Bone marrow (tissue), 2 donors: ENCODE measurements around the gene GULP1.

Experiments
- DNase-seq, 2 donors: peaks; one replicate each; lab custom pipeline; 2025; lab: John Stamatoyannopoulos, UW

The GULP1 gene

DNA sequence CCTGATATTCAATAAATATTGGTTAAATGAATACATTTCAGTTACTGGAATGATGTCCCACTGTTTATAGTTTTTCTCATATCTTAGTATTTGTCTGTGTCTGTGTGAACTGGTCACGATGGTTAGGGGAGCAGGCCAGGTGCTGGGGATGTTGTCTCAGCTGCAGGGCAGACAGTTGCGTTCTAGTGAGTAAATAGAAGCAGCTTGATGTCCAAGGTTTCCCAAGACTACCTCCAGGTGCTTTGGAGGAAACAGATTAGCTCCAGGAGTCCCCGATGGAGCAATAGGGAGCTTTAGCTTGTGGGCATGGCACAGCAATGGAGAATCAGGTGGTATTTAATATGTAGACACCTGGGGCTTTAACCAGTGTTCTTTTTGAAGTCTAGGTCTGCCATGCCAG lies 75.5 kb downstream of the GULP1 start:
- no peak for DNase-seq

GRCh38 chr2:188369365-188369764 lies 77.7 kb downstream of the GULP1 start:
- DNase-seq = no peak

GRCh38 chr2:188378371-188378950 lies 86.8 kb downstream of the GULP1 start:
- DNase-seq = no peak

DNA sequence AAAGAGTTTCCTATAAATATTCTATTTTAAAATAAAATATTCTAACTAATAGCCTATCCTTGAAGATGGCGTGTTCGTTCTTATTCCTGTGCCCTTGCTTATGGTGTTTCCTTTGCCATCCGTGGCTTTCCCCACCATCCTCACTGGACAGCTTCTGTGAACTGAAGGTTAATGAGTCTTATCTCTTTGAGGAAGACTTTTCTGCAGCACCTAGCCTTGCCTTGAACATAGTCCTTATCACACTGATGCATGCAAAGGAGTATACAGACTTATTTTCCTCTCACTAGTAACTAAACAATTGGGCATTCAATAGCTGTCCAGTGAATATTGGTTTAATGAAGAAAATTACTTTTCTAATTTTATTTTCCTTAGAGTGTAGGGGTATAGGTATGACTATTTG lies 88.1 kb downstream of the GULP1 start:
- DNase-seq = no peak

- no peak for DNase-seq
These were observed 88.6 kb downstream of the GULP1 start for GRCh38 chr2:188380280-188380679.

DNA sequence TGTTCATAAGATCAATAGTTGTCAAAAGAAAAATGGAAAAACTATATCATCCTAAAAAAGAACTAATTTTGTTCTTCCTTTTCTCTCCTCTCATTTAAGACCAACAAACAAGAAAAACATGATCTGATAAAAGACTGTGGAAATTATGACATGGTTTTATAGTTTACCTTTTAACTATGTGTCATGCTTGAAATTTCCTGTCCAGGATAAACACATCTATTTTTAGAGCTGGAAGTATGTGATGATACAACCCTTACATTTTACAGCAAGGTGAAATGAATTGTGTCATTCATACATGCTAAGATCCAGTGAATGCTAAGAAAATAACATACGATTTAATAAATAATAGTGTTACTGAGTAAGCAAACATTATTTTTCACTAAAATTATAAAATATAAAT lies 89.9 kb downstream of the GULP1 start:
- no peak for DNase-seq

DNA sequence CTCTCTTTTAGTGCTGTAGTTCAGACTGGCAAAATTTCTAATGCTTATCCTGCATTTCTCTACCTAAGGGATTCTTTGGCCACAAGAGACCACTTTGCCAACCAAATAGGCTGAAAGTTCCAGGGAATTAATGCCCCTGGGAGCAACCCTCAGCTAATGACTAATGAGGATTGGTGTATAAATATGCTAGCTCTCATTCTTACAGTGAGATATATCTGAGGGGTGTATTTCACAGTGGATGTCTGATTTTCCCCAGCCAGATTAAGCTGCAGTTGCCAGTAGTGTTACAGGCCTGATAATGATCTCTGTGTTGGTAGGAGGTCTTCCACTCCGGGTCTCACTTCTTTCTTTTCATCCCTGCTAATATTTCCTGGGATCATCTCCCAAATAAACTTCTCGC lies 90.4 kb downstream of the GULP1 start:
- DNase-seq = no peak

DNA sequence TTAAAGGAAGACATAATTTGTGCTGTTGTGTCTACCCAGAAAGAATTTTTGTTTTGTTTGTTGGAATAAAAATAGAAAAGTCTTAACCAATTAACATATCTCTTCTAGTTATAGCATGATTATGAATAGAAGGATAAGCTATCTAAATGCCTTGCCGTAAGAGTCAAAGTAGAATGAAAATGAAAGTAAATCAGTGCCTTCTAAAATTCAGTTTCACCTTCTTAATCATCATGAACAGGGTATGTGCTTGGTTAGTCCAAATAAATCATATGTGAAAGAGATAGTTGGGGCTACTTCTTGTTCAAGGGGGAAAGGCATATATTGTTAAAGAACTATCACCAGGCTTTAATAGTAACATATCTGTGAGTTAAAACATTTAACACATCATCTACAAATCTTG lies 91.5 kb downstream of the GULP1 start:
- DNase-seq = no peak

DNA sequence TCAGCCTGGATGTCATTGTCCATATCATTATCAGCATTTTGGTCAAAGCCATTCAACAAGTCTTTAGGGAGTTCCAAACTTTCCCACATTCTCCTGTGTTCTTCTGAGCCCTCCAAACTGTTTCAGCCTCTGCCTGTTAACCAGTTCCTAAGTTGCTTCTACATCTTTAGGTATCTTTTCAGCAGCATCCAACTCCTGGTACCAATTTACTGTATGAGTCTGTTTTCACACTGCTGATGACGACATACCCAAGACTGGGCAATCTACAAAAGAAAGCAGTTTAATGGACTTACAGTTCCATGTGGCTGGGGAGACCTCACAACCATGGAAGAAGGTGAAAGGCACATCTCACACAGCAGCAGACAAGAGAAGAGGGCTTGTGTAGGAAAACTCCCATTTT lies 94.2 kb downstream of the GULP1 start:
- DNase-seq = no peak

- DNase-seq = no peak
These were observed 97.2 kb downstream of the GULP1 start for GRCh38 chr2:188388831-188389230.

DNA sequence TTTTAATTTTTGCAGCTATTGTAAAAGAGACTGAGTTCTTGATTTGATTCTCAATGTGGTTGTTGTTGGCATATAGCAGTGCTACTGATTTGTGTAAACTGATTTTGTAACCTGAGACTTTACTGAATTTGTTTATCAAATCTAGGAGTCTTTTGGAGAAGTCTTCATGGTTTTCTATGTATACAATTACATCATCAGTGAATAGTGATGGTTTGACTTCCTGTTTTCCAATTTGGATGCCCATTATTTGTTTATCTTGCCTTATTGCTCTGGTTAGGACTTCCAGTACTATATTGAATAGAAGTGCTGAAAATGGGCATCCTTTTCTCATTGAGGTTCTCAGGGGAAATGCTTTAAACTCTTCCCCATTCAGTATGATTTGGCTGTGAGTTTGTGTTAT lies 99.7 kb downstream of the GULP1 start:
- no peak for DNase-seq

DNA sequence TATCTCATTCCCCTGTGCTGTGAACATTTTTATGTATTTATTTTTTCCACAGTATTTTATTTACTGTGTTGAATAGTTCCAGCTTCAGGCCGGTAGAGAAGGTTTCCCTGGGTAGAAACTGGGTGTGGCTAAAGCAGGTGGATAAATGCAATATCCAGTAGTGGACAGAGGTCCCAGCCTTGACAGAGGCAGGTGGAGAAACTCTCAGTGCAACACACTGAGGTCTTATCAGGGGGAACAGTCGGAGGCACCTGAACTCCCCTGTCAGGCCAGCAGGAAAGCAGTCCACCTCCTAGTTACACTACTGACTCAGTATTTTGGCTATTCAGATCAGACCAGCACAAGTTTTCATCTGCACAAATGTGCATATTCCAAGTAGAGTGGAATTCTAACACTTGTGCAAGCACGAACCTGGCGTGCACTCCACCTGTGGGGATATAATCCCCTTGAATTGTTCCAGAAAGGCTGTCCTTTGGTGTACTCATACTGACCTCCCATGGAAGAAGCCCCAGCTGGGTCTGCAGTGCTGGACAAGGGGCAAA lies 103.3 kb downstream of the GULP1 start:
- DNase-seq = no peak

DNA sequence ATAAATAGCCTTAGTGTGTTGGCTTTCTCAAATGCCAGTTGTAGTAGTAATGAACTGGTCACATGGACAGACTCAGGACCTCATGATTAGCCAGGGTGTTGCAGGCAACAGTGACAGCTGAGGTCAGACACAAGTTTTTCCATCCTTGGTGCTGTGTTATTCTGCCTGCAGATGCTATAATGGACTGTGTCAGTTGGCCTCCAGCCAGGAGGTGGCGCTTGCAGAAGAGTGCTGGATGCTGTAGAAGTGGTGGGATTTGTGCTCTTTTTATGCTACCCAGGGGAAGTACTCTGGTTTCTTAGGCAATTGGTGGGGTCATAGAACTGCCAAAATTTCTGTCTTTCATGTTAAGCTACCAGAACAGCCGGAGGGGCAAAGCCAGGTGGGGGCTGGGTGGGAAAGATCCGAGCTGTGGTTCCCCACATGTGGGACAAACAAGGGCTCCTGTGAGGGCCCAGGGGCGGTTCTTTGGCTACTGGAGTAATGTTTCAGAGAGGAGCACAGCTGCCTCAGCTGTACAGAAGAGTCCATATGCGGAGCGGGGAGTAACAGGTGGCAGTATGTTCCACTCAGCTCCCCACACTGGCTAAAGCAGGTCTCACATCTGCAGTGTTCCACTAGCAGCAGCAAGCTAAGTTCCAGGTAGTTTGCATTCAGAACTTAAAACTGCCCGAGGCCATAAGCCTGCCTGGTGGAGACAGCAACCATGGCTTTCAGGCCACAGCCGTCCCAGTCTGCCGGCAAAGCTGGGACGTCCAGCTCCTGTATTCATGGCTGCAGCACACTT lies 104.4 kb downstream of the GULP1 start:
- DNase-seq = no peak

DNA sequence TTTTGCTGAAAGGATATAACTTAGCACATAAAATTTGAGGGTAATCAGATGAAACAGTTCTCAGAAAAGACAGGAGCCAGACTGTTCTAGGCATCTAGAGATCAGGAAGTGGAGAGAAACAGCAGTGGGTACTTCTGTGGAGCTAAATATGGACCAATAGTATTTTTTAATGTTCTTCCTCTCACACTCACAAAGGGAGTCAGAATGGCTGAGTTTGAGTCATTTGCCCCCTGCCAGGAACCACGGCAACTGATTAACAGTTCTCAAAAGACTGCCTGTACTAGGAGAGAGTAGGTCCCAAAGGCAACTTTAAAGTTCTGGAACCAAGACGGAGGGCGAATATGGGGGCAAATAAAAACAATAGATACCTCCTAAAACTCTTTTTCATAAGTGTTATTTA lies 107.5 kb downstream of the GULP1 start:
- no peak for DNase-seq

GRCh38 chr2:188403676-188404075 lies 112.0 kb downstream of the GULP1 start:
- DNase-seq = no peak

DNA sequence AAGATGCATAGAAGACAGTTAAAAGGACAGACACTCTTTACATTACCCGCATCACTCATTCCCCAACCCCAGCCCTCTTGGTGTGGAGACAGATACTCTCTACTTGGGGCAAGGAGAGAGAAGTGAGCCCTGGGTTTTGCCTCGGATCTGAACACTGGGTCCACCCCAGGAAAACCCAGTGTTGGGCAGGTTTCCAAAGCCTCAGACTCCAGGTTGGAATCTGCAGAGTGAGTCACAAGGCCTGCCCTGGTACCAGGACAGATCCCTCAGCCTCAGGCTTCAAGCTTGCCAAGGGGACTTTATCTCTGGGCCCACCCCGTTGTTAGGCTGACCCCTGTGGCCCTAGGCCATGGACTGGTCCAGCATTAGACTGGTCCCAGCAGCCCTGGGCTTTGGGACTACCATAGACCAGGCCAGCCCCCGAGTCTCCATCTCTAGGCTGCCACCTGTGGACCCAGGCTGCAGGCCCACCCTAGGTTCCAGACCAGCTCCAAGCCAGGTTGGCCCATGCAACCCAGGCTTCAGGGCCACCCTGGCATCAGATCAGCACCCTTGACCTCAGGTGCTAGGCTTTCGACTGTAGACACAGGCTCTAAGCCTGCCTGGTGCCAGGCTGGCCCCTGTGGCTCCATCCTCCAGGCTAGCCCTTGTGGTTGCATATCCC lies 112.8 kb downstream of the GULP1 start:
- DNase-seq = no peak

GRCh38 chr2:188406414-188406813 lies 114.7 kb downstream of the GULP1 start:
- DNase-seq = no peak

DNA sequence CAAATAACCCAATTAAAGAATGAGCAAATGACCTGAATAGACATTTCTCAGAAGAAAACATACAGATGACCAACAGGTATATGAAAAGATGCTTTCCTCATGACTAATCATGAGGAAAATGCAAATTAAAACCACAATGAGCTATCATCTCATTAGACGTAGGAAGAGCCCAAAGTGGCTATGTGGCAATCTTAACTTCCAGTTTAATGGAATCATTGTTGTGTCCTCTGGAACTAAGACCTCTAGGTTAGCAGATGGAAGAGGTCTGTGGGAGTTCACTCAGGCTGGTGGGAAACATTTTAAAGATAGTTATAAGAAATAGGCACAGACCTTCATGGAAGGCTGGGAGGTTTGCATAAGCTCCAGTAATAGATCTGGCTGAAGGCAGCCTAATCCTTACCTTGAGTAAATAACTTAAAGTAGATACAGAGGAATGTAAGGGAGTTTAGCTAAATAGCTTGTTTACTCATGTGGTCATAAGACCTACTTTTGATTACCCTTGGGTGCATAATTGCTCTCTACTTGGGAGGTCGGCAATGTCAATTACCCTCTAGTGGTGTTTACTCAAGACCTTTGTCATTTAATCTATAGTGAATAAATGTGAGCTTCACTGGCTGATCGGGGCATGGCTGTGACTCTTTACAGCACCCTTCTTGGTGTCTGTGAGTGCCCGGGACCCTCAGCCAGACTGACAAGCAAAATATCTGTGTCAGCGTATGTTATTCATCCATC lies 119.0 kb downstream of the GULP1 start:
- no peak for DNase-seq

DNA sequence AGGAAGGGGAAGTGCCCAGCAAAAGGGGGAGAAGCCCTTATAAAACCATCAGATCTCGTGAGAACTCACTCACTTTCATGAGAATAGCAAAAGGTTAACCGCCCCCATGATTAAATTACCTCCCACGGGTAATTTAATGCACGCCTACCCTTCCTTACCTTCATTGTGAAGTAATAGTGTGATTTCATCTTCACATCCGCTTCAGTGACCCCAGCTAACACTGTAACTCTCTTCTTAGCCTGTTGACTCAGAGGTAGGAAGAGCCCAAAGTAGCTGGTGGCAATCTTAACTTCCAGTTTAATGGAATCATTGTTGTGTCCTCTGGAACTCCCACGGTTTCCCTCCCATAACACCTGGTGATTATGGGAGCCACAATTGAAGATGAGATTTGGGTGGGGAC lies 120.5 kb downstream of the GULP1 start:
- DNase-seq = no peak

DNA sequence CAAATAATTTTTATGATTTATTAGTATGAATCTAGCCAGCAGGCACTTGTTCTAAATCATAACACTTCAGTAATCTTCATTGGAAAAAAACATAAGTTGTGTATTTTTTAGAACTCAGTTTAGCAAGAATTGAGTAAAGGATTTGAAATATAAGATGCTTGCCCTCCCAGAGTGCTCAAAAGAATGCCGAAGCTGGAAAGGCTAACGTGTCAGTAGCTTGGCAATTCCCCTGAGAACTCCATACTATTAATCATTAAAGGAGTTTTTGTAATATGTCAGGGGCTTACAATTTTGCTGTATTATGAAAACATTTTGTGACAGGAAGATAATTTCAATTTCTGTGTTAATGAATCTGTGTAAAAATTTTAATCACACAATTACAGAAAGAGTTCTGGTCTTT lies 122.7 kb downstream of the GULP1 start:
- DNase-seq = no peak

DNA sequence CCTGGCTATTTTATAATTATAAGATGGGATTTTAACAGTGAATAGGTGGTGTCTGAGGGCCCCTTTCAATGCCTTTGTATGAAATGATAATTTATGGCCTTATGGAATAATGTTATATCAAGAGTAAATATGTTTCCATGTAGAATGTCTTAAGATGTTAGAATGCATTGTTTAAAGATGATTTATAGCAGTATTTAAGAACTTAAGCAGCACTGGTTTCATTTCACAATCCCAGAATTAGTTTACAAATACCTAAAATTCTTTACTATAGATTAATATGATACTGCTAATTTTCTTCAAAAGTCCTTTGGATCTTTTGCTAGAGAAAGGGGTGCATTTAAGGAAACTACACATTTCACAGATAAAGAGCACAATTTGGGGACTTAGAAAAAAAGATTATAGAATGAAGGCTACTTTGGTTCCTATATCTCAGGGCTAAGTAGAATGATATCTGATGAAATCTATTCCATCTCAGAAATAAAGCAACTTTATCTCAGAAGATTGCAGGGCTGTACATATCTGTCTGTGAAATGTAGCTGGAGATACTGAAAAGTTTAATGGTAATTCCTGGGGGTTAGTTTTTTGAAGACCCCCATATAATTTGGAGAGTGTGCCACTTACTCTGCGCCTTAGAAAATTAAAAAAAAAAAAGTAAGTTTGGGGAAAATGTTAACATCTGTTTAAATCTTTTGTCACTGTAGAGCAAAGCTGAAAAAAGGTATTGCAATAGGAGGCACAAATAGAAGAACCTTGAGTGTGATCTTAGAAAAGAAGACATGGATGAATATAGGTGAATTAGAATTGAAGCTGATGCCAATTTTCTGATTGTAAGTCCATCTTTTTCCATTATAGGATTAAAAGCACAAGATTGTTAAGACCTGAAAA lies 123.4 kb downstream of the GULP1 start:
- no peak for DNase-seq

GRCh38 chr2:188415754-188416083 lies 124.0 kb downstream of the GULP1 start:
- DNase-seq = no peak
